ENCODE results near the gene VASN. TPM values are rescaled to one million over a fixed set of nuclear protein-coding genes. Genes with fewer than 3 reads are reported as not detected.
A peak's percentile ranks its signal among the peaks of the same experiment; 100 is the strongest.

Gene VASN
- total and polyA plus RNA-seq, 9 of the 15 experiments (the other 6 are each of a cell fraction or from before 2014, with no cell fraction given) = 0.01 to 2.5 (median 0.41) TPM; not detected in 1

GRCh38 chr16:4323845-4324488 is 47.7 kb upstream of the VASN start:
- 28% methylated on average over 10 of the region's 12 CpGs for WGBS (ENCODE audit: insufficient coverage, low coverage, missing lambda C conversion rate)
- FAIRE-seq (peak; percentile 29), ATAC-seq (peak; percentile 73), DNase-seq (ENCODE audit: extremely low read depth in 1 of 4, low spot score in 3 of 4) (peak; percentile 52 to 67 (median 57))
- Histone ChIP-seq H3K36me3 (ENCODE audit: control insufficient read depth, insufficient read depth, low read length) (no peaks in the 10 kb centered on the region), H3K27me3 (ENCODE audit: control insufficient read depth in 2 of 2, insufficient read depth in 2 of 2, low read length in 2 of 2) (no peaks in the 10 kb centered on the region), H3K27ac (ENCODE audit: extremely low read depth, low read depth, low read length) (peak overlapping the region; percentile 28; the same call in 1 of the 3 replicates), H3K9me3 (replicated peaks; ENCODE audit: control insufficient read depth, insufficient read depth, low read depth, low read length) (no peaks in the 10 kb centered on the region), H3K79me2 (ENCODE audit: control insufficient read depth, insufficient read depth, low read length) (peaks cover 14% of the 10 kb centered on the region; the same call in 2 of the 3 replicates), H2AFZ (ENCODE audit: low read depth, low read length) (no peak overlapping the region), H3K9me1 (ENCODE audit: control insufficient read depth, insufficient read depth, low read length) (no peaks in the 10 kb centered on the region), H3K4me2 (ENCODE audit: insufficient read depth, low read length) (no peak overlapping the region), H3K4me1 (replicated peaks in 1 of 2; ENCODE audit: control insufficient read depth in 2 of 2, insufficient read depth in 2 of 2, low read length in 2 of 2) (peaks cover 7 to 84% of the 10 kb centered on the region in 2 experiments), H3K4me3 (no peak overlapping the region), H3K9ac (ENCODE audit: insufficient read depth in 1 of 2, low read depth in 2 of 2, low read length in 2 of 2) (0 out of 4 replicates have a peak overlapping the region, but pooled peaks of 1 of the 2 experiments have one; percentile 54), H4K20me1 (replicated peaks; ENCODE audit: control insufficient read depth, insufficient read depth, low read length) (peaks cover 9% of the 10 kb centered on the region)
- in situ Hi-C loops (cut with MboI) (loop anchor here (10.0 kb wide), 2 partner anchors 119 to 339 kb away; no protein-coding TSS in a partner anchor), intact Hi-C loops (cut with micrococcal nuclease) (no loop called here)
- ChIA-PET POLR2A (interaction anchor here (0.6 to 1.1 kb wide), 4 partner anchors 16 to 63 kb away, joined by 3 to 6 read pairs (median 4); no protein-coding TSS in a partner anchor), CTCF (ENCODE audit: low intra/inter-chr PET ratio) (no interaction called here)
- BruUV-seq (replicated peaks) = no TSS peak
- TF ChIP-seq SMAD1 (IDR thresholded peaks at IDR 0.05; ENCODE audit: low read depth, low read length, partially characterized antibody) = no peak
- TF ChIP-seq ZNF354B (CRISPR knock-in tag; IDR thresholded peaks at IDR 0.05) = no peak
- TF ChIP-seq SREBF1 (IDR thresholded peaks at IDR 0.05; ENCODE audit: borderline replicate concordance, low read depth, low read length) = no peak
- no peak for TF ChIP-seq ZNF217 (CRISPR knock-in tag; IDR thresholded peaks at IDR 0.05)
- TF ChIP-seq GTF2F1 (IDR thresholded peaks at IDR 0.05; ENCODE audit: low read depth, low read length) = no peak
- no peak for TF ChIP-seq REST (IDR thresholded peaks at IDR 0.05; ENCODE audit: borderline replicate concordance)
- no peak for TF ChIP-seq REST (CRISPR knock-in tag; IDR thresholded peaks at IDR 0.05; ENCODE audit: low read depth)
- no peak for TF ChIP-seq TAF7 (tag; IDR thresholded peaks at IDR 0.05)
- peak; percentile 55 for TF ChIP-seq ZFX (CRISPR knock-in tag; IDR thresholded peaks at IDR 0.05)
- TF ChIP-seq, protein P1, sequence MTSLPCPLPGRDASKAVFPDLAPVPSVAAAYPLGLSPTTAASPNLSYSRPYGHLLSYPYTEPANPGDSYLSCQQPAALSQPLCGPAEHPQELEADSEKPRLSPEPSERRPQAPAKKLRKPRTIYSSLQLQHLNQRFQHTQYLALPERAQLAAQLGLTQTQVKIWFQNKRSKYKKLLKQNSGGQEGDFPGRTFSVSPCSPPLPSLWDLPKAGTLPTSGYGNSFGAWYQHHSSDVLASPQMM (CRISPR knock-in tag; IDR thresholded peaks at IDR 0.05) = no peak
- no peak for TF ChIP-seq SAFB (IDR thresholded peaks at IDR 0.05; ENCODE audit: borderline replicate concordance, low read depth, low read length)
- no peak for TF ChIP-seq TAL1 (IDR thresholded peaks at IDR 0.05)
- no peak for TF ChIP-seq USF2 (CRISPR knock-in tag; IDR thresholded peaks at IDR 0.05)

Data from K562 (cell line).